Measurements from ENCODE around the gene MSRB1.

DNA sequence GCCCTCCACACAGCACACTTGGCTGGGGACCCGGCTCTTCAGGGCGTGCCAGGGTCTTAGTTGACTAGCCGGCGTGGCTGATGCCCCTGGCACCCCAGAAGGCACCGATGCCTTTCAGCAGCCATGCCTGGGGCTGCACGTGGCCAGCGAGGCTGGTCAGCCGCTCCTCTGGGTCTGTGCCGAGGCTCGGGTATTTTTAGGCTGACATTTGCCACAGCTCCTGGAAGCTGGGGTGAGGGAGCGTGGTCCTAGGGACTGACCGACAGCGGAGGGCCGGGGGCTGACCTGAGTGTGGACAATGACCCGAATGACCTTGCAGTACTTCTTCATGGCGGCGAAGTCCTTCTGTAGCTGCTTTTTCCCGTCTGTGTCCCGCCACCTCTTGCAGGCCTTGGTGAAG, 7.6 kb upstream of the MSRB1 start:
- TF ChIP-seq CTCF (IDR thresholded peaks at IDR 0.05) = no peak
- no peak for TF ChIP-seq EP300 (IDR thresholded peaks at IDR 0.05)
- TF ChIP-seq POLR2AphosphoS5 (IDR thresholded peaks at IDR 0.05) = no peak
- TF ChIP-seq POLR2A (IDR thresholded peaks at IDR 0.05) = no peak

Data from sigmoid colon (tissue), 4 donors.